HCT116 (cell line): ENCODE results near the gene TCEA3. TPM values are rescaled to one million over a fixed set of nuclear protein-coding genes. Genes with fewer than 3 reads are reported as not detected.

Source experiments
- ATAC-seq: fragments of 200-7000 bp; cut with Tn5 transposase; 2 replicates; pipeline ENCODE4 v1.9.1; 2020; ENCODE audit warnings: mild to moderate bottlenecking, moderate library complexity
- BruUV-seq: library from RNA; stranded (reverse); fragments of 400-500 nt; replicated peaks from 2 replicates; lab custom pipeline; 2021; lab: Mats Ljungman, UMichigan
- CTCF ChIA-PET: fragments of 300-600 bp; sonication (Branson Sonifier 250); formaldehyde crosslinking; loops from one replicate; lab custom pipeline; 2021; ENCODE audit warnings: antibody characterized with exemption; lab: Charles Lee
- POLR2A ChIA-PET: fragments of 300-600, 350-600 bp; sonication (Branson Sonifier 250); formaldehyde crosslinking; loops from one replicate; lab custom pipeline; 2021; ENCODE audit warnings: antibody characterized with exemption; lab: Charles Lee
- RAD21 ChIA-PET, 2 experiments: fragments of 300-600 bp; sonication (Branson Sonifier 250); formaldehyde crosslinking; loops; one replicate each; lab custom pipeline; 2023; ENCODE audit warnings: low total read pairs in 2 of 2; ENCODE audit not compliant: uncharacterized antibody in 2 of 2, unreplicated experiment in 2 of 2, low non-redundant PET in 1 of 2; lab: Charles Lee
- DNase-seq: peaks from one replicate; pipeline ENCODE4 v3.0.0-alpha.2; 2010; ENCODE audit warnings: low read depth, low spot score
- H2AFZ ChIP-seq: fragments of 200-600 bp; shearing (Covaris generic), sonication (generic); 2 replicates; pipeline ENCODE4 v1.6.1; 2017; ENCODE audit warnings: low read depth, mixed run types, mixed read lengths, antibody characterized with exemption, low read length; ENCODE audit not compliant: poor library complexity, severe bottlenecking
- H3K27ac ChIP-seq: 2 replicates; pipeline ENCODE4 v1.5.1; 2012; ENCODE audit warnings: low read depth, low read length
- H3K27me3 ChIP-seq: fragments of 200-600 bp; sonication (generic); 2 replicates; pipeline ENCODE4 v1.6.1; 2016; ENCODE audit warnings: mixed run types, low read length, mixed read lengths; ENCODE audit not compliant: insufficient read depth
- H3K36me3 ChIP-seq, 2 experiments: fragments of 200-500 bp in 1 of 2; fragments of 200-600 bp in 1 of 2; sonication (Bioruptor generic) in 1 of 2; sonication (generic) in 1 of 2; 2 replicates each; pipeline versions ENCODE4 v1.5.1 to v1.6.1; 2014 to 2016; ENCODE audit warnings: low read length in 2 of 2, inconsistent platforms in 1 of 2, mixed read lengths in 1 of 2, mixed run types in 1 of 2; ENCODE audit not compliant: insufficient read depth in 2 of 2, control insufficient read depth in 1 of 2
- H3K4me1 ChIP-seq, 2 experiments: fragments of 200-600 bp in 1 of 2; sonication (generic) in 1 of 2; 2 replicates each; pipeline versions ENCODE4 v1.5.1 to v1.6.1; 2012 to 2017; ENCODE audit warnings: low read length in 2 of 2, inconsistent platforms in 1 of 2, mild to moderate bottlenecking in 1 of 2, mixed read lengths in 1 of 2, mixed run types in 1 of 2, moderate library complexity in 1 of 2; ENCODE audit not compliant: insufficient read depth in 2 of 2, control insufficient read depth in 1 of 2
- H3K4me2 ChIP-seq: fragments of 200-600 bp; sonication (generic); 2 replicates; pipeline ENCODE4 v1.6.1; 2017; ENCODE audit warnings: mixed run types, low read length, mixed read lengths
- H3K4me3 ChIP-seq, 2 experiments: fragments of 200-600 bp in 1 of 2; sonication (generic) in 1 of 2; replicated peaks in 1 of 2; 2 replicates each; pipeline ENCODE4 v1.5.1; 2011 to 2016; ENCODE audit warnings: low read length in 2 of 2, control low read depth in 1 of 2, low read depth in 1 of 2, mild to moderate bottlenecking in 1 of 2, mixed read lengths in 1 of 2, mixed run types in 1 of 2
- H3K79me2 ChIP-seq: fragments of 200-600 bp; sonication (generic); 2 replicates; pipeline ENCODE4 v1.6.1; 2017; ENCODE audit warnings: mild to moderate bottlenecking, mixed run types, low read length, moderate library complexity, mixed read lengths; ENCODE audit not compliant: insufficient read depth
- H3K9ac ChIP-seq: fragments of 200-600 bp; sonication (generic); 2 replicates; pipeline ENCODE4 v1.6.1; 2016; ENCODE audit warnings: low read length, mixed read lengths
- H3K9me2 ChIP-seq: fragments of 200-600 bp; sonication (generic), shearing (Covaris generic); 2 replicates; pipeline ENCODE4 v1.6.1; 2017; ENCODE audit warnings: mixed run types, mild to moderate bottlenecking, moderate library complexity; ENCODE audit not compliant: insufficient read depth
- H3K9me3 ChIP-seq, 2 experiments: fragments of 200-500 bp in 1 of 2; fragments of 200-600 bp in 1 of 2; sonication (Bioruptor generic) in 1 of 2; sonication (generic) in 1 of 2; 2 replicates each; pipeline ENCODE4 v1.6.1; 2014 to 2017; ENCODE audit warnings: low read length in 2 of 2, mixed read lengths in 2 of 2, inconsistent platforms in 1 of 2, low read depth in 1 of 2, mild to moderate bottlenecking in 1 of 2, mixed run types in 1 of 2, moderate library complexity in 1 of 2; ENCODE audit not compliant: control insufficient read depth in 1 of 2, insufficient read depth in 1 of 2
- H4K20me1 ChIP-seq: fragments of 200-600 bp; sonication (generic), shearing (Covaris generic); 2 replicates; pipeline ENCODE4 v1.6.1; 2017; ENCODE audit warnings: mixed run types, mild to moderate bottlenecking, moderate library complexity; ENCODE audit not compliant: insufficient read depth
- CBX3 ChIP-seq: IDR thresholded peaks from 2 replicates; pipeline ENCODE4 v1.6.1; 2012; ENCODE audit warnings: low read depth
- CEBPB ChIP-seq: IDR thresholded peaks from 2 replicates; pipeline ENCODE4 v1.6.1; 2012; ENCODE audit warnings: low read depth
- ELF1 ChIP-seq: IDR thresholded peaks from 2 replicates; pipeline ENCODE4 v1.6.1; 2012; ENCODE audit warnings: low read depth, borderline replicate concordance
- EZH2phosphoT487 ChIP-seq: fragments of 200-600 bp; IDR thresholded peaks from 2 replicates; pipeline ENCODE4 v1.6.1; 2018; ENCODE audit warnings: antibody characterized with exemption, borderline replicate concordance
- JUND ChIP-seq: IDR thresholded peaks from 2 replicates; pipeline ENCODE4 v1.6.1; 2012
- POLR2AphosphoS5 ChIP-seq: IDR thresholded peaks from 2 replicates; pipeline ENCODE4 v1.6.1; 2011; ENCODE audit warnings: mild to moderate bottlenecking, low read depth, low read length, moderate library complexity
- RAD21 ChIP-seq: IDR thresholded peaks from 2 replicates; pipeline ENCODE4 v1.6.1; 2012; ENCODE audit warnings: low read depth, mild to moderate bottlenecking
- REST ChIP-seq: IDR thresholded peaks from 2 replicates; pipeline ENCODE4 v1.6.1; 2012; ENCODE audit warnings: low read depth
- SRF ChIP-seq: IDR thresholded peaks from 2 replicates; pipeline ENCODE4 v1.6.1; 2012; ENCODE audit warnings: low read depth
- TCF7L2 ChIP-seq: IDR thresholded peaks from 2 replicates; pipeline ENCODE4 v1.7.0; 2011; ENCODE audit warnings: borderline replicate concordance, inconsistent platforms; ENCODE audit not compliant: insufficient read depth, insufficient read length; ENCODE audit errors: extremely low read depth
- ZBTB33 ChIP-seq: IDR thresholded peaks from 2 replicates; pipeline ENCODE4 v1.6.1; 2011; ENCODE audit warnings: mild to moderate bottlenecking, low read length, moderate library complexity; ENCODE audit not compliant: insufficient replicate concordance; ENCODE audit errors: extremely low read depth
- ZFX ChIP-seq: fragments of 450-650 bp; IDR thresholded peaks from 2 replicates; pipeline ENCODE4 v1.6.1; 2017
- intact Hi-C: fragments of 100-400 bp; cut with micrococcal nuclease; formaldehyde crosslinking; loops from 2 replicates; pipeline ENCODE4 v1.10.0; 2022
- total RNA-seq: library from RNA; stranded (reverse); gene quantifications from one replicate; pipeline ENCODE4 v1.2.1, GENCODE V29; 2021; ENCODE audit not compliant: unreplicated experiment
- TF ChIP-seq, protein P1 (sequence below): IDR thresholded peaks from 2 replicates; pipeline ENCODE4 v1.6.1; 2012

TCEA3 gene
- total RNA-seq, 1 experiment from 2014 or later, result 3.7 TPM

DNA sequence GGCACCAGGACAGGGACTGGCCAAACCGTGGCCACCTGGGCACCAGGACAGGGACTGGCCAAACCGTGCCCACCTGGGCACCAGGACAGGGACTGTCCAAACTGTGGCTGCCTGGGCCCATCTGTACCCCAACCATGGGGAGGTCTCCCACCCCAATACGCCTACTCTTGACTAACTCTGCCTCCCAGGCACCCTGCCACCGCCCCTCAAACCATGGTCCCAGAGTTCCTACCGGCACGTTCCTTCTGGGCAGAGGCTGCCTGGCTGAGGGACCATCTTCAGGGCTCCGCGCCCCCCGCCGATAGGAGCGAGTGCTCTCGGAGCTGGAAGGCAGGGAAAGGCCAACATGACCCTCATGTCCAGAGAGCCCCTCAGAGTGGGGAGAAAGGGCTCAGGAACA, 6.3 kb upstream of the TCEA3 start:
- no peaks in the 10 kb centered on the region for H3K9me2 ChIP-seq
- H3K27me3 ChIP-seq, result no peaks in the 10 kb centered on the region
- intact Hi-C loops, result no loop called here
- H4K20me1 ChIP-seq, result no peaks in the 10 kb centered on the region
- no peak overlapping the region for H3K27ac ChIP-seq
- no TSS peak for BruUV-seq
- DNase-seq, result no peak
- CTCF ChIA-PET, result no interaction called here
- no peak for TF ChIP-seq ZFX
- TF ChIP-seq JUND, result no peak
- TF ChIP-seq SRF, result no peak
- no peak for TF ChIP-seq EZH2phosphoT487
- TF ChIP-seq, all 23 proteins: peak for 0
- H3K4me1 ChIP-seq, result no peaks in the 10 kb centered on the region
- ATAC-seq, result no peak
- no peaks in the 10 kb centered on the region for H3K9me3 ChIP-seq
- no peaks in the 10 kb centered on the region for H3K79me2 ChIP-seq
- H2AFZ ChIP-seq, result no peak overlapping the region
- no peak overlapping the region for H3K4me3 ChIP-seq
- ChIA-PET RAD21 (no interaction called here), POLR2A (no interaction called here)
- H3K36me3 ChIP-seq, result no peaks in the 10 kb centered on the region
- H3K9ac ChIP-seq, result no peak overlapping the region
- H3K4me2 ChIP-seq, result no peak overlapping the region

- intact Hi-C loops, result no loop called here
- CTCF ChIA-PET, result no interaction called here
These were observed 3.8 kb upstream of the TCEA3 start for GRCh38 chr1:23428136-23428905.

More at GRCh38 chr1:23428136-23428905, 3.8 kb upstream of the TCEA3 start:
- no peak for TF ChIP-seq ELF1
- TF ChIP-seq ZFX, result no peak
- no peak for TF ChIP-seq REST
- no peak for TF ChIP-seq CEBPB
- TF ChIP-seq, protein P1, sequence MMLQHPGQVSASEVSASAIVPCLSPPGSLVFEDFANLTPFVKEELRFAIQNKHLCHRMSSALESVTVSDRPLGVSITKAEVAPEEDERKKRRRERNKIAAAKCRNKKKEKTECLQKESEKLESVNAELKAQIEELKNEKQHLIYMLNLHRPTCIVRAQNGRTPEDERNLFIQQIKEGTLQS, result no peak
- TF ChIP-seq POLR2AphosphoS5, result no peak
- no peak for TF ChIP-seq SRF
- TF ChIP-seq CBX3, result no peak
- TF ChIP-seq TCF7L2, result no peak
- no peak for TF ChIP-seq ZBTB33
- no peak for TF ChIP-seq RAD21
- H3K4me1 ChIP-seq, result peaks cover 0 to 13% of the 10 kb centered on the region in 2 experiments; a peak in 1 of 4 replicates
- POLR2A ChIA-PET, result no interaction called here
- no peaks in the 10 kb centered on the region for H3K36me3 ChIP-seq
- no peaks in the 10 kb centered on the region for H3K9me2 ChIP-seq
- DNase-seq (no peak), ATAC-seq (no peak)
- no peak overlapping the region for H3K9ac ChIP-seq
- RAD21 ChIA-PET, result no interaction called here
- H3K27me3 ChIP-seq, result no peaks in the 10 kb centered on the region
- H2AFZ ChIP-seq, result no peak overlapping the region
- BruUV-seq, result TSS peak; percentile 44
- no peaks in the 10 kb centered on the region for H3K9me3 ChIP-seq
- H4K20me1 ChIP-seq, result no peaks in the 10 kb centered on the region
- no peak overlapping the region for H3K4me2 ChIP-seq
- no peak overlapping the region for H3K4me3 ChIP-seq
- H3K27ac ChIP-seq, result no peak overlapping the region
- no peaks in the 10 kb centered on the region for H3K79me2 ChIP-seq
